ENCODE measurements around the gene SLC19A1.

The SLC19A1 gene

DNA sequence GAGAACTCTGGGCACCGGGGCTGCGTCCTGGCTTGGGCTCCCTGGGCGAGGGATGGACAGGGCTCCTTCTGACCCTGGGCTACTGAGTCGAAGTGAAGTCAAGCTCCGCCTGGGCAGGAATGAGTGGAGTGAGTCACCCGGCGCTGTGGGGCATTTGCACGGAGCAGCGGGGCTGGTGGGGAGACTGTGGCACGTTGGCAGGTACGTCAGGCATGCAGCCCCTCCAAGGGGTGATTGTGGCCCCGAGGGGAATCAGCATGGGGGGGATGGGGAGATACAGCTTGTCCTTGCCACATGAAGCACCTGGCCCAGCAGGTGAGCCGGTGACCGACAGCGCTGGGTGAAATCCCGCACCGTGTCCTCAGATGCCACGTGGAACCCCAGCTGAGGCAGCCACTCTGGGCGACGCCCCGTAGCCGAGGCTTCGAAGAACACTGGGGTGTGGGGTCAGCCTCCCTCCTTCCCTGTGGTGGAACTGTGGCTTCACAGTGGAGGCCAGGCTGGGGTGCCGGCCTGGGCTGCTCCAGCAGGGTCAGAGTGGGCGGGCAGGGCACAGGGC lies 74.9 kb downstream of the SLC19A1 start:
- no peak for DNase-seq (ENCODE audit: low spot score)

DNA sequence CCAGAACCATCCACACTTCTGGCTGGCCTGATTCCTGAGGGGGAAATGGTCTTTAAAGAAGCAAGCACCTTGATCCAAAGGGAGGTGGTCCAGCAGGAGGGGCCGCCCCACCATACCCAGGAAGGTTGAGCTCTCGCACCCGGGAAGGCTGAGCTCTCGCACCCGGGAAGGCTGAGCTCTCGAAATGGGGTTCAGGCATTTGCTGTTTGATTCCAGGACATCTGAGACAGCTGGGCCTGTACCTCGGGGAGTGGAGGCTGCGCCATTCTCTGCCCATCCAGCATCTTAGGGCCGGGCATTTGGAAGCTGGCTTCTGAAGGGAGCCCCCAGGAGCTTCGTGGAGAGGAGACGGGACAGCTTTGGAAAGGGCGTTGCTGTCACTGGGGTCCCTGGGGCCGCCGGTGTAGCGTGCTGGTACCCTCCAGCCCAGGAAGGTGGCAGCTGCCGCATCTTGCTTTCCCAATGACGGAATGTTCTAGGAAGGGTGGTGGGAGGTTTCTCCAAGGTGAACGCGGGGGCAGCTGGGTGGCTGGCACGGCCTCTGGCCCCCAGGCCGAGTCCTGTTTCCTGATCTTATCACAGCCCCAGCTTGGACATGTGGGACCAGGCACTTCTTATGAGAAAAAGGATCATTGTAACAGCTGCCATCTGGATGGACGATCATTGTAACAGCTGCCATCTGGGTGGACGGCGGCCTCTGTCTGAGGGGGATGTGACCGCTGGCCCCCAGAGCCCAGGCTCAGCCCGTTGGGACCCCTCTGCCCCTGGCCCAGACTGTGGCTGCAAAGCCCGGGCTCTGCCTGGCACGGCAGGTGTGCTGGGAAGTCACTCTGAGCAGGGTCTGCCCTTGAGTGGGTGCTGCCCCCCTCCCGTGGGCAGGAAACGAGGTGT lies 75.7 kb downstream of the SLC19A1 start:
- DNase-seq (ENCODE audit: low spot score), result no peak

DNA sequence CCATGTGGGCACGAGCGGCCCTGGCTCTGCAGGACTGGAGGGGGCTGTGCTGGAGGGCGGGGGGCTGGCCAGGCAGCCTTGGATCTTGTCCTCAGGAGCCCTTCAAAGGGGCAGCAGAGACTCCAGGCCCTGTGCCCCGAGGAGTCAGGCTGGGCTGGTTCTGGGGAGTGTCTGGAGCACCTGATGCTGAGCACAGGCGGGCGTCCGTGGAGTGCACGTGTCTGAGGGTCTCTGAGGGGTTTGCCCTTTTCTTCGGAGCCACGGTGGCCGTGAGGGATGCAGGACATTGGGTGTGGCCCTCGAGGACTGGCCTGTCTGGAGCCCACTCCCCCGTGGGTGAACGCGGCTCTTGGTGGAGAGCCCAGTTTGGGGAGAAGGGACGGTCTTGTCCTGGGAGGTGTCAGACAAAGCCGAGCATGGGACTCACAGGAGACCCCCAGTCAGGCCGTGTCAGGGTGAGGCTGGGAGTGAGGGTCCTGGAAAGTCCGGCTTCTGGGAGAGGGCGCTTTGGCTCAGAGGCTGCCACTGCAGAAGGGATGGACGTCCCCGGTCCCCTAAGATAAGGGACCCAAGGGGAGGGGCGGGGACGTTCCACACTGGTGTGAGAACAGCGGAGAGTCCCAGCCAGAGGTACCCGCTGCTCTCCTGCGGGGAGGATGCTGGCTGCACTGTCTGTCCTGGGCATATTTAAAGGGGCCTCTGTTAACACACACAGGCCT lies 76.5 kb downstream of the SLC19A1 start:
- no peak for DNase-seq (ENCODE audit: low spot score)

DNA sequence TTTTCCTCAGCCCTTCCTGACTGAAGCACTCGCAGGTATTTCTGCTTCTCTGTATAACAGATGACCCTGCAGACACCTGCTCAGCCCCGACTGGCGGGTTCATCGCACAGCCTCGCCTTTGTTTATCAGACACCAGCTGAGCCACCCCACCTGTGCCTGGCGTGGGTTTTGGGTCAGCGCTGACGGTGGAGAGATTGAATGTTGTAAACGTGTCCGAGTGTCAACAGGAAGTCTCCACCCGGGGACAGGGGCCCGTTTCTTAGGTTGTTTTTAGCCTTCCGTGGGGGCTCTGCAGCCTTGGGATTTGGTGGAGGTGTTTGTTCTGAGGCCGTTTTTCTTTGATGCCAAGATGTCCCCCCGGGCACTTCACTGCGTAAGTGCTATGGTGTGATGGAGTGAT lies 77.1 kb downstream of the SLC19A1 start:
- DNase-seq (ENCODE audit: low spot score), result no peak

DNA sequence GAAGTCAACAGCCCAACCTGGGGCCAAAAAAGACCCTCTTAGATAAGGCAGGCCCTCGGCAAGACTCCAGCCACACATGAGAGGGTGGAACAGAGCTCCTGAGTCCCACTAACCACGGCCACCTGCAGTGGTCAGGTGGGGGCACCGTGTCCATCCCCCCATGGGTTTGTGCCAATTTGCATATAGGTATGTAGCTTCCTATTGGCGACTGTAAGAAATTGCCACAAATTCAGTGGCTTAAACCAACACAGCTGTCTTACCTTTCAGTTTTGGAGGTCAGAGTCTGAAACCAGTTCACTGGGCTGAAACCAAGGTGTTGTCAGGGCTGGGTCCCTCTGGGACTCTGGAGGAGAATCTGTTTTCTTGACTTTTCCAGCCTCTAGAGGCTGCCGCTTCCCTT lies 77.9 kb downstream of the SLC19A1 start:
- no peak for DNase-seq (ENCODE audit: low spot score)

DNA sequence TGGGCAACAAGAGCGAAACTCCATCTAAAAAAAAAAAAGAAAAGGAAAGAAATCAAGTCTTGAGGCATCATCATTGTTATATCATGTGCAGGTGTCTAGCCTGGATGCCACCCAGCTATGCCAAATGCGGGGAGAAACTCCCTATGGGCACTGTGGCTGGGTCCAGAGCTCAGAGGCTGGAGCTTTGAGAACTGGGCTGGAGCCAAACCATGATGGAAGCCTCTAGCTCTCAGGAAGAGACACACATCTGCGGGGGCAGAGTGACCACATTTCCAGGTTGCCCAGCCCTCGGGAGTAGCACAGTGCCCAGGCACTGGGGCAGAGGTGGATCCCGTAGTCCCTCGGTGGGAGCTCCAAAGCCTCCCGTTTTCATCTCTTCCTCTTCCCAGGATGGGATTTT lies 78.4 kb downstream of the SLC19A1 start:
- no peak for DNase-seq (ENCODE audit: low spot score)

DNA sequence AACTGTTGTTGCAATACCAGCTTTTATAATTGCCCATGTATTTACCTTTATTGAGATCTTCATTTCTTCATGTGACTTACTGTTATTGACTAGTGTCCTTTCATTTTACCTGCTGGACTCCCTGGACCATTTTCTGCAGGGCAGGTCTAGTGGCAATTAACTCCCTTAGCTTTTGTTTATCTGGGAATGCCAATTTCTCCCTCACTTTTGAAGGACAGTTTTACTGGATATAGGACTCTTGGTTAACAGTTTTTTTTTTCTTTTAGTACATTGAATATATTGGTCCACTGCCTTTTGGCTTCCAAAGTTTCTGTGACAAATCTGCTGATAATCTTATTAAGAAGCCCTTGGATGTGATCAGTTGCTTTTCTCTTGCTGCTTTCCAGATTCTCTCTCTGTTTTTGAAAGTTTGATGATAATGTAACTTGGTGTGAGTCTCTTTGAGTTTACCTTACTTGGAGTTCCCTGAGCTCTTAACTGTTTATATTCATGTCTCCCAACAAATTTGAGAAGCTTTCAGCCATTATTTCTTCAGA lies 80.4 kb downstream of the SLC19A1 start:
- no peak for DNase-seq (ENCODE audit: low spot score)

DNA sequence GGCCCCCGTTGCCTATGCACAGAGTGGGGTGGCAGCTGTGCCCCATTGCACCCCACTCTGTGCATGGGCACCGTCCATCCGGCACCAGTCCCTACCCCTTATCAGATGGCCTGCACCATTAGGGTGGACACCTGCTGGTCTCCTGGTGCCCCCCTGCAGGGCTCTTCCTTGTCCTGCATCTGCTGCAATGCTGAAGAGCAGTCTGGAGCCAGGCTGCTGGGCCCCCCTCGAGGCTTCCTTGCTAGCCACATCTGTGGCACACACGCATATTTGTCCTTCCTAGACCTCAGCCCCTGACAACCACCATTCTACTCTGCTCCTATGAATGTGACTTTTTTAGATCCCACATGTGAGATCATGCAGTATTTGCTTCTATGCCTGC lies 80.9 kb downstream of the SLC19A1 start:
- no peak for DNase-seq (ENCODE audit: low spot score)

DNA sequence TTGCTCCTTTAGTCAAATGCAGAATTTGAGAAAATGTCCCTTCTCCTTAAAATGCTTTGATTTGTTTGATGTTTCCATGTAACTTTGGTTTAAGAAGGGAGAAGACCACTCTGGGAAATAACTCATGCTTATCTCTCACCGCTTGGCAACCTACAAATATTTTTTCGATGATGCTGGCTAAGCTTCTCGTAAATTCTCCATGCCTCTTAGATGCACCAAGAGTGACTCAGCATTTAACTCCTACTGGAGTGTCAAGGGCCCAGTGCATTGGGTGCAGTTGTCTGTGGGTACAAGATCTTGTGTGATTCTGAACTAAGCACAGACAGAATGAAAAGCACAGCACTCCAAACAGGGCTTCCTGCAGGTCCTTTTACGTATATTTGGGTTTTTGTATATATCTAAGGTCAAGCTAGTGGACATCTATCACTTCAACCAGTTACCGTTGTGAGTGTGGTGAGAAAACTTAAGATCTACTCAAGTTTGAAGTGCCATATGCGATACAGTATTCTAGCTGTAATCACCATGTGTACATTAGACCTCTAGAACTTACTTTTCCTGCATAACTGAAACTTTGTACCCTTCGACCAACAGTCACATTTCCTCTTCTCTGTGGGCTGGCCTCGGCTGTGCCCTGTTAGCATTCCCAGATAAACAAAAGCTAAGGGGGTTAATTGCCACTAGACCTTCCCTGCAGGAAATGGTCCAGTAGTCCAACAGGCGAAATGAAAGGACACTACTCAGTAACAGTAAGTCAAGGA lies 81.5 kb downstream of the SLC19A1 start:
- peak; percentile 85 for DNase-seq (ENCODE audit: low spot score)

DNA sequence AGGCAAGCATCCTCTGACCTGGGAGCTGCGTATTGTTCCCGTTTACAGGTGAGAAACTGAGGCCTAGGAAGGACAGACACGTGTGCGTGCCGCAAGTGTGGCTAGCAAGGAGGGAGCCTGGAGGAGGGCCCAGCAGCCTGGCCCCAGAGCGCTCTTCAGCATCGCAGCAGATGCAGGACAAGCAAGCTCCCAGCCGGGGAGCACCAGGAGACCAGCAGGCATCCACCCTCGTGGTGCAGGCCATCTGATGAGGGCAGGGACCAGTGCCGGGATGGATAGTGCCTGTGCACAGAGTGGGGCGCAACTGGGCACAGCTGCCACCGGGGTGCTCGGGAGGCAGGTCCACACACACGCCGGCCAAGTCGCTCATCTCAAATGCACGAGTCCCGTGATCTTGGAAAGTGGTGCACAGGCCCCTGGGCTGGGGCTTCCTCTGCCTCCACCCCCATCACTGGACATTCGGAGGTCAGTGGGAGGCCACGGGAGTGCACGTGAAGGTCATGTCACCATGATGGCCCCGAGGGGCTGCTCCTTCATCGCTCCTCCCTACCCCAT lies 82.2 kb downstream of the SLC19A1 start:
- no peak for DNase-seq (ENCODE audit: low spot score)

DNA sequence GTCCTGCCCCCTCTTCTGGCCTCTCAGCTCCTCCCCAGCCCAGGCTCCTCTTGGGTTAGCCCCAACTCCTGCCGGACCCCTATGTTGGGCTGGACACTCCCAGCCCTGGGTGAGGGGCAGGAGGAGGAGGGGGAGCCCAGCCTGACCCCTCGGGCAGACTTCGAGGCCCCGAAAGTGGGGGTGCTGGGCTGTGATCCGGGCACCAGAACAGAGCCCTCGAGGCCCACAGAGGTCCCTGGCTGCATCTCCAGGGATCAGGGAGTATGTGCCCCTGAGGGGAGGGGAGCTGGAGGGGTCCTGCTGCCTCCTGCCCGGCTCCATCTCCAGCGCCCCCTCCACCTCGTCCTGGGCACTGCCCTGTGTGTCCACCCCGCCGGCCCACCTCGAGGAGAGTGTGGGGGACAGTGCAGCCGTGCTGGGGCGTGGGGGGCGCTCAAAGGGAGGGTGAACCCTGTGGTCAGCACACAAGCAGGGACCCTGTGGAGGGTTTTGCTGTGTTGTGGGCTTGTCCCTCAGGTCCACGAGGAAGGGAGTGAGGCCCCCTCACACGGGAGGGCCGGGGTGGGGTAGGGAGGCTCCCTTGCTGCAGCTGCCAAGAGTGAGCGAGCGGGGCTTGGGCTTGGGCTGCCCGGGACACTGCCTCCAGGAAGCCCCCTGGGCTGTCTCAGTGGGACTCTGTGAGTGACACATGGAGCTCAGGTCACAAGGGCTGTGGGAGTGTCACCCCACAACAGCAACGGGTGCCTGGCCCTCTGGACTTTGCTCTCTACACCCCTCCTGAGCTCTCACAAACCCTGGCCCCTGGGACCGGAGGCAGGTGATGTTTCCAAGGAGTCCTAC lies 82.8 kb downstream of the SLC19A1 start:
- no peak for DNase-seq (ENCODE audit: low spot score)

DNA sequence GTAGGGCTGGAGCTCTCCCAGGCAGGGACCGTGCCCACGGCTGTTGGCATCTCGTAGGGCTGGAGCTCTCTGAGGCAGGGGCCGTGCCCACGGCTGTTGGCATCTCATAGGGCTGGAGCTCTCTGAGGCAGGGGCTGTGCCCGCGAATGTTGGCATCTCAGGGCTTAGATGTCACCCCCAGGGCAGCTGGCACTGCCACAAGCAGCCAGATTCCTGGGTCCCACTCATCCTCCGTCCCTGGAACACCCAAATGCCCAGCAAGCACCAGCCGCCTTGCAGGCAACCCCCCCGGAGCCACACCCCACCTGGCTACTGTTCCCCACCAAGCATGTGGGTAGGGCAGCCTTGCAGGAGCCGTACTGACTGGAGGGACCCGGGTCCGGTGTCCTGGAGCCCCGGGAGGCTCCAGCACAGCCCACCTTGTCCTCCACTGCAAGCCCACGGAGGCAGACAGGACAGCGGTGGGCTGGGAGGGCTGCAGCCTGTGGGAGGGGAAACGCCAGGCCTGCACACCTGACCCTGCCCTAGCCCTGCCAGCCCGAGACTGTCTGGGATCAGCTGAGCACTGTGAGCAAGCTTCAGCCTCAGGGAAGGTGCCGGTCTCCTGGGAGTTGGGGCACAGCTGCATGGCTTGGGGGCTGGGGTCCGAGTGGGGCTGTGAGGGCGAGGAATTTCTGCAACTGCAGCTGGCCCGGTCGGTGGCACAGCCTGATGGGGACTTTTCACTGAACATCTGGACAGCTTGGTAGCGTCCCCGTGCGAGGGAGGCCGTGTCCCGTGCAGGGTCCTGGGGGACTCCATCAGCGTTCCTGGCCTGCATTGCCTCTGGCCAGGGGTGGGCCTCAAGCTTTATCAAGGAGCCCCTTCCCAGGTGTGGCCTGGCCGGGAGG lies 83.7 kb downstream of the SLC19A1 start:
- DNase-seq (ENCODE audit: low spot score), result no peak

DNA sequence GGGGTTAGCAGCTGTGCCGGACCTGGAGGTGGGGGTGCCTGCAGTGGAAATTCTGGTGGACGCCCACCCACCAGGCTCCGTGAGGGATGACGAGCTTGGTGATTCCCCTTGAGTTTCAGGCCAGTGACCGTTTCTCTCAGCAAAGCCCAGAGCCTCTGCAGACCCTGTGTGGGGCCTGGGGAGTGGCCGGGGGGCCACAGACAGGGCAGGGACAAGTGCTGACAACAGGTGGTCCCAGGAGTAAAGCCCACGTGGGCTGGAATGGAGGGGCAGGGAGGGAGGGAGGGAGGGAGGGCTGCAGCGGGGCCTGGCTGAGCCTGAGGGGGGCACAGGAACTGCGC lies 84.4 kb downstream of the SLC19A1 start:
- no peak for DNase-seq (ENCODE audit: low spot score)

DNA sequence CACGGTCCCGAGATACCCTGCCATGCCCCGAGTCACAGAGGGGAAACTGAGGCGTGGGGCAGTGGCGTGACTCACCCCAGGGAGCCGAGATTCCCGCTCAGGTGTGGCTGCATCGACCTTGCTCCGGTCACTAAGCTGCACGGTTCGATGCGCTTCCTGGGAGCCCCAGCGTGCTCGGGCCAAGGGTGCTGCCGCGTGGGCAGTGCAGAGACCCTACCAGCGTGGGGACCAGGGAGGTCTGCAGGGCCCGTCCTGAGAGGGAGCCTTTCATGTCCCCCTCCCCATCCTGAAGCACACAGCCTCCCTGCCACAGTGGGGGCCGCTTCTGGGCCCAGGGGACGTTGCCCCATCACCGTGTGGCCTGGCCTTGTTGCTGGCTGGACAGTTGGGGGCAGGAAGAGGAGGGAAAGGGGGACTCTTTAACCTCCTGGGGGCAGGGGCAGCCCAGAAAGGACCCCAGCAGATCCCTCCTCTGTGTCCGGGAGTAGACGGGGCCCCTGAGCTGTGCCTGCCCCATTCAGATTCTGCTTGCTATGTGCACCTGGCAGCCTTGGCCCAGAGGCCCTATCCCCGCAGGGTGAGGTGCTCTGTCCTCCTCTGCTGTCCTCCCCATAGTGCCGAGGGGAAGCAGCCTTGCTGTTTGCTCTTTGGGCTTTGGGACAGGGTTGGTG lies 84.9 kb downstream of the SLC19A1 start:
- DNase-seq (ENCODE audit: low spot score), result no peak

DNA sequence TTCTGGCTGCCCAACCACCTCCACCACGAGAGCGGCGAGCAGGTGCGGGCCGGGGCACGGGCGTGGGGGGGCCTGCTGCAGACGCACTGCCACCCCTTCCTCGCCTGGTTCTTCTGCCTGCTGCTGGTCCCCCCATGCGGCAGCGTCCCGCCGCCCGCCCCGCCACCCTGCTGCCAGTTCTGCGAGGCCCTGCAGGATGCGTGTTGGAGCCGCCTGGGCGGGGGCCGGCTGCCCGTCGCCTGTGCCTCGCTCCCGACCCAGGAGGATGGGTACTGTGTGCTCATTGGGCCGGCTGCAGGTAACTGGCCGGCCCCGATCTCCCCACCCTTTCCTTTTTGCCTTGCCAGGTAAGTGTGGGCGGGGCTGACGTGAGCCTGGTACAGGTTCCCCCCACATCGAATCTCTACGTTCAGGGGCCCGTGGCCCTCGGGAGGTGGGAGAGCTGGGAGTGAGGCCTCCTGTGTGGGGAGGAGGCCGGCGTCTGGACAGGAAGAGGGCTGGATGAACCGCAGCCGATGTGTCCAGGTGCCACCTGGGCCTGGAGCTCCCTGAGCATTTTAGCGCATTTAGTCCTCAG lies 85.6 kb downstream of the SLC19A1 start:
- no peak for DNase-seq (ENCODE audit: low spot score)

DNA sequence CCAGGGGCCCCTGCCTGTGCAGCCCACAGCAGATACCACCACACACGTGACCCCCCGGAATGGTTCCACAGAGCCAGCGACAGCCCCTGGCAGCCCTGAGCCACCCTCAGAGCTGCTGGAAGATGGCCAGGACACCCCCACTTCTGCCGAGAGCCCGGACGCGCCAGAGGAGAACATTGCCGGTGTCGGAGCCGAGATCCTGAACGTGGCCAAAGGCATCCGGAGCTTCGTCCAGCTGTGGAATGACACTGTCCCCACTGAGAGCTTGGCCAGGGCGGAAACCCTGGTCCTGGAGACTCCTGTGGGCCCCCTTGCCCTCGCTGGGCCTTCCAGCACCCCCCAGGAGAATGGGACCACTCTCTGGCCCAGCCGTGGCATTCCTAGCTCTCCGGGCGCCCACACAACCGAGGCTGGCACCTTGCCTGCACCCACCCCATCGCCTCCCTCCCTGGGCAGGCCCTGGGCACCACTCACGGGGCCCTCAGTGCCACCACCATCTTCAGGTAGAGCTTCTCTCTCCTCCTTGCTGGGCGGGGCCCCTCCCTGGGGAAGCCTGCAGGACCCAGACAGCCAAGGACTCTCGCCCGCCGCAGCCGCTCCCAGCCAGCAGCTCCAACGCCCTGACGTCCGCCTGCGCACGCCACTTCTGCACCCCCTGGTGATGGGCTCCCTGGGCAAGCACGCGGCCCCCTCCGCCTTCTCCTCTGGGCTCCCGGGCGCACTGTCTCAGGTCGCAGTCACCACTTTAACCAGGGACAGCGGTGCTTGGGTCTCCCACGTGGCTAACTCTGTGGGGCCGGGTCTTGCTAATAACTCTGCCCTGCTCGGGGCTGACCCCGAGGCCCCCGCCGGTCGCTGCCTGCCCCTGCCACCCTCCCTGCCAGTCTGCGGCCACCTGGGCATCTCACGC lies 86.3 kb downstream of the SLC19A1 start:
- DNase-seq (ENCODE audit: low spot score), result no peak

DNA sequence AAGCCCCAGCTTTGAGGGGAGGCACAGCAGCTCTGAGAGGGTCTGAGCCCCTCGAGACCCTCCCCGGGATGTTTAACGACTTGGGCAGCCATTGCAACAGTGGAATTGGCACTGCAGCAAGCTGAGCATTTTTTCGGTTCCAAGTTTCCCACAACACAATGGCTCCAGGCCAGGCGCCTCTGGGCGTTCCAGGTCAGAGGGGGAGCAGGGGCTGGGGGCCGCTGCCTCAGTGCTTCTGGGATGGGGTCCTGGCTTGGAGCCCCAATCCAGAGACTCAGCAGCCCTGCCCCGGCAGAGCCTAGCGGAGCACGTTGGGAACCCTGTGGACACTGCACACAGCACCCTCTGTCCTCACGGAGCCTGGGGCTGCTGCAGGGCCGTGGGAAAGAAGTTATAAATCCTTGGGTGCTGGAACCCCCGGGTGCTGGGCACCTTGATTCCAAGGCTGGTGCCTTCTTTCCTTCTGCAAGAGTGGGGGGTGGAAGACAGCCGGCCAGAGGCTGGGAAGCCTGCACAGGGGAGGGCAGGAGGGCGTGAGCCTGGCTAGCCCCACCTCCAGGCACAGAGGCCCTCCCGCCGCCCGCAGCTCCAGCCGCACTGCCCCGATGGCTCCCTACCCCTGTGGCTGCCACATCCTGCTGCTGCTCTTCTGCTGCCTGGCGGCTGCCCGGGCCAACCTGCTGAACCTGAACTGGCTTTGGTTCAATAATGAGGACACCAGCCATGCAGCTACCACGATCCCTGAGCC lies 87.1 kb downstream of the SLC19A1 start:
- peak; percentile 86 for DNase-seq (ENCODE audit: low spot score)
